Measurements from ENCODE around the gene RNASE8.
A peak's percentile ranks its signal among the peaks of the same experiment; 100 is the strongest.
"Not testable (repeated sequence)": the region's sequence is repeated elsewhere in the genome, so short reads cannot be mapped to it uniquely, and the experiment has no call there.

Gene RNASE8

GRCh38 chr14:21030531-21030930 lies 27.1 kb upstream of the RNASE8 start:
- no peak for DNase-seq

- DNase-seq, result no peak
Measured at GRCh38 chr14:21032326-21033132, 25.1 kb upstream of the RNASE8 start.

GRCh38 chr14:21033133-21033698 lies 24.4 kb upstream of the RNASE8 start:
- DNase-seq, result no peak

GRCh38 chr14:21034707-21035106 lies 22.9 kb upstream of the RNASE8 start, which contains the start of gene RNASE13:
Gene RNASE13, minus strand, starts transcription at chr14:21034807. Its CDS starts 519 bp downstream, at chr14:21034288.
- no peak for DNase-seq

- no peak for DNase-seq
Measured at GRCh38 chr14:21036751-21037150, 20.9 kb upstream of the RNASE8 start.

- DNase-seq, result no peak
Measured at GRCh38 chr14:21037156-21037555, 20.5 kb upstream of the RNASE8 start.

- peak; percentile 16 for DNase-seq
Measured at GRCh38 chr14:21038441-21039422, 18.9 kb upstream of the RNASE8 start.

GRCh38 chr14:21039585-21040369 lies 17.8 kb upstream of the RNASE8 start:
- DNase-seq, result peak; percentile 71

- no peak for DNase-seq
Measured at GRCh38 chr14:21040370-21040925, 17.2 kb upstream of the RNASE8 start.

GRCh38 chr14:21040941-21041340 lies 16.7 kb upstream of the RNASE8 start:
- DNase-seq, result not testable (repeated sequence)

GRCh38 chr14:21041676-21042433 lies 15.8 kb upstream of the RNASE8 start, which contains the start of gene RNASE7:
Gene RNASE7, plus strand, starts transcription at chr14:21042362. Its CDS starts 631 bp downstream, at chr14:21042993.
- no peak for DNase-seq

GRCh38 chr14:21042918-21043317 lies 14.7 kb upstream of the RNASE8 start:
- no peak for DNase-seq

- DNase-seq, result no peak
Measured at GRCh38 chr14:21043387-21043973, 14.1 kb upstream of the RNASE8 start.

- no peak for DNase-seq
Measured at GRCh38 chr14:21043974-21044618, 13.5 kb upstream of the RNASE8 start.

GRCh38 chr14:21047378-21047781 lies 10.2 kb upstream of the RNASE8 start:
- DNase-seq, result no peak

GRCh38 chr14:21048638-21049037 lies 9.0 kb upstream of the RNASE8 start:
- no peak for DNase-seq

- DNase-seq, result no peak
Measured at GRCh38 chr14:21049271-21049673, 8.3 kb upstream of the RNASE8 start.

- DNase-seq, result no peak
Measured at GRCh38 chr14:21050597-21050996, 7.0 kb upstream of the RNASE8 start.

- no peak for DNase-seq
Measured at GRCh38 chr14:21053184-21054122, 4.2 kb upstream of the RNASE8 start.

All from NCI-H2227 treated with DMSO at 0.1 percent for 48 hours (cell line).